ENCODE data around the gene ALKBH6. TPM values are rescaled to one million over a fixed set of nuclear protein-coding genes. Genes with fewer than 3 reads are reported as not detected.

The ALKBH6 gene
- total and polyA plus RNA-seq, 3 donors from 2014 or later, result 11.9 to 26.3 (median 22.8) TPM

GRCh38 chr19:36010402-36010801 lies 3.6 kb downstream of the ALKBH6 start:
- intact Hi-C loops (cut with DNase I; ENCODE audit: low total_unique reads), result no loop called here
- no peaks in the 10 kb centered on the region for H3K9me3 ChIP-seq
- no peaks in the 10 kb centered on the region for H3K27me3 ChIP-seq
- no peak overlapping the region for H3K4me3 ChIP-seq
- H3K36me3 ChIP-seq (ENCODE audit: low read depth, missing control alignments), result no peaks in the 10 kb centered on the region
- DNase-seq, result no peak
- H3K4me1 ChIP-seq, result peaks cover 13% of the 10 kb centered on the region
- WGBS, 2 donors, result 89 to 96% methylated on average over 10 to 11 of the region's 11 CpGs
- no peak for TF ChIP-seq POLR2A (IDR thresholded peaks at IDR 0.05)
- no peak for TF ChIP-seq CTCF (IDR thresholded peaks at IDR 0.05)
- no peak overlapping the region for H3K27ac ChIP-seq

- Histone ChIP-seq H3K4me1 (peaks cover 13% of the 10 kb centered on the region), H3K27me3 (no peaks in the 10 kb centered on the region), H3K4me3 (peak overlapping the region; percentile 33 to 45), H3K36me3 (ENCODE audit: low read depth, missing control alignments) (no peaks in the 10 kb centered on the region), H3K9me3 (no peaks in the 10 kb centered on the region), H3K27ac (no peak overlapping the region)
- TF ChIP-seq CTCF (IDR thresholded peaks at IDR 0.05), result no peak
- TF ChIP-seq POLR2A (IDR thresholded peaks at IDR 0.05), result no peak
- WGBS, 2 donors, result 33 to 52% methylated on average over 13 to 15 of the region's 15 CpGs
- intact Hi-C loops (cut with DNase I; ENCODE audit: low total_unique reads), result no loop called here
- no peak for DNase-seq
Observed at GRCh38 chr19:36009633-36010379, 4.2 kb downstream of the ALKBH6 start.

GRCh38 chr19:36009220-36009619 lies 4.8 kb downstream of the ALKBH6 start:
- Histone ChIP-seq H3K4me3 (peak overlapping the region; percentile 33 to 45), H3K27me3 (no peaks in the 10 kb centered on the region), H3K9me3 (no peaks in the 10 kb centered on the region), H3K36me3 (ENCODE audit: low read depth, missing control alignments) (no peaks in the 10 kb centered on the region), H3K27ac (no peak overlapping the region), H3K4me1 (peaks cover 13% of the 10 kb centered on the region)
- 2% methylated on average over 18 to 50 of the region's 50 CpGs for WGBS, 2 donors
- peak; percentile 77 for DNase-seq
- TF ChIP-seq POLR2A (IDR thresholded peaks at IDR 0.05) (no peak), CTCF (IDR thresholded peaks at IDR 0.05) (no peak)
- intact Hi-C loops (cut with DNase I; ENCODE audit: low total_unique reads), result no loop called here

- 56 to 67% methylated on average over 5 to 19 of the region's 19 CpGs for WGBS, 2 donors
- H3K27me3 ChIP-seq, result no peaks in the 10 kb centered on the region
- no peak within 1 kb of the TSS for H3K27ac ChIP-seq
- H3K36me3 ChIP-seq (ENCODE audit: low read depth, missing control alignments), result no peaks in the 10 kb centered on the region
- H3K4me3 ChIP-seq, result peak within 1 kb of the TSS; percentile 33 to 45
- H3K9me3 ChIP-seq, result no peaks in the 10 kb centered on the region
- no peak for DNase-seq
- intact Hi-C loops (cut with DNase I; ENCODE audit: low total_unique reads), result no loop called here
- no peak for TF ChIP-seq POLR2A (IDR thresholded peaks at IDR 0.05)
- no peak for TF ChIP-seq CTCF (IDR thresholded peaks at IDR 0.05)
- peaks cover 11% of the 10 kb centered on the region for H3K4me1 ChIP-seq
Observed at GRCh38 chr19:36008336-36008978, 5.6 kb downstream of the ALKBH6 start, which contains the start of gene SYNE4. TSS of gene SYNE4 (minus strand) at chr19:36008813. CDS start at chr19:36008681, 132 bp downstream.
